Measurements from ENCODE around the gene TBC1D2.
A peak's percentile ranks its signal among the peaks of the same experiment; 100 is the strongest.
"Not testable (repeated sequence)": the region's sequence is repeated elsewhere in the genome, so short reads cannot be mapped to it uniquely, and the experiment has no call there.

TBC1D2 gene

GRCh38 chr9:98271479-98271878, 16.0 kb upstream of the TBC1D2 start:
- no peak for DNase-seq

- DNase-seq = not testable (repeated sequence)
These were observed 14.8 kb upstream of the TBC1D2 start for GRCh38 chr9:98270284-98270683.

DNA sequence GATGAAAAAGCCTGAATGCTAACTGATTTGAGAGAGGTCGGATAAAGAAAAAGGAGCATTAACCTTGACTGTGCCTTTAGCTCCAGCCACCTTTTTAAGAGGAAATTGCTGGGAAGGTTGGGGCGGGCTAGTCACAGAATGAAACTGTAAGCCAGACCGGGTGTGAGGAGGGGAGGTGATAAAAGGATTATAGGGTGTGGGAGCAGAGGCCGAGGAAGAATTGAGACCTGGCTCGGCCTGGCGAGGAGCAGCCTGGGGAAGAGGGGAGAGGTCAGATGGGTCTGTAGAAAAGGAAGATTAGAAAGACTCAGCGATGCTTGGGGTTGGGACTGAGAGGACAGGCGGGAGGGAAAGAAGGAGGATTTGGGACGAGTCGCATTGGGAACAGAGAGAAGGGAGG, 14.2 kb upstream of the TBC1D2 start:
- not testable (repeated sequence) for DNase-seq

DNA sequence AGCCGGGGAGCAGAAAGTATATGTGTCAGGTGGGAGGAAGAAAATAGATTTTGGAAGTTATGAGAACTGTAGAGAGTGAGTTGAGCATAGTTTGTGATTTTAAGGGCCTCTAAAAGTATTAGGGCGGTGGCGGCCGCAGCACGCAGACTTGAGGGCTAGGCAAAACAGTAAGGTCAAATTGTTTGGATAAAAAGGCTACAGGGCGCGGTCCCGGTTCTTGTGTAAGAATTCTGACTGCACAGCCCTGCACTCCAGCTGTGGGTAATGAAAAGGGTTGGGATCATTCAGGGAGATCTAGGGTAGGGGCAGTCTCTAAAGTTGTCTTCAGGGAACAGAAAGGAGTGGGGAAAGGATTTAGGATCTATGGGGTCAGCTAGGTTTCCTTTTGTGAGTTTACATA, 12.1 kb upstream of the TBC1D2 start:
- DNase-seq = not testable (repeated sequence)

GRCh38 chr9:98264516-98264915, 9.1 kb upstream of the TBC1D2 start:
- DNase-seq = no peak

GRCh38 chr9:98263482-98264357, 8.3 kb upstream of the TBC1D2 start:
- peak in 53 of 56 donors; percentile 2 to 89 (median 51) for DNase-seq

GRCh38 chr9:98263080-98263479, 7.6 kb upstream of the TBC1D2 start:
- DNase-seq = no peak

DNA sequence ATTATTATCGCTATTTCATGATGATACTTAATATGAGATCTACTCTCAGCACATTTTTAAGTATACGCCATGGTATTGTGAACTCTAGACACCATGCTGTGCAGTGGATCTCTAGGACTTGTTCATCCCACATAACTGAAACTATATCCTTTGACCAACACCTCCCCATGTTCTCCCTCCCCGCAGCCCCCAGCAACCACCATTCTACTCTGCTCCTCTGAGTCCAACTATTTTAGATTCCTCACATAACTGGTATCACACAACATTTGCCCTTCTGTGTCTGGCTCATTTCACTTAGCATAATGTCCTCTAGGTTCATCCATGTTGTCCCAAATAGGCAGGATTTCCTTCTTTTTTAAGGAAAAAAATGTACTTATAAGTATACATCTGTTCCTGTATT, 6.6 kb upstream of the TBC1D2 start:
- no peak for DNase-seq

DNA sequence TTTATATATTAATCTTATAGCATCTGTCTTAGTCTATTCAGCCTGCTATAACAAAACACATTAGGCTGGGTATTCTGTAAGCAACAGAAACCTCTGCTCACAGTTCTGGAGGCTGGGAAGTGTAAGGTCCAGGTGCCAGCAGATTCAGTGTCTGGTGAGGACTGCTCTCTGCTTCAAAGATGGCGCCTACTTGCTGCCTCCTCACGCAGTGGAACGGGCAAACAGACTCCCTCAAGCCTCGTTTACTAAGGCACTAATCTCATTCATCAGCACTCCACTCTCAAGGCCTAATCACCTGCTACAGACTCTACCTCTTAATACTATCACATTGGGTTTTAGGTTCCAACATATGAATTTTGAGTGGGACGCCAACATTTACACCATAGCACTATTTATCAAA, 5.2 kb upstream of the TBC1D2 start:
- no peak for DNase-seq

DNA sequence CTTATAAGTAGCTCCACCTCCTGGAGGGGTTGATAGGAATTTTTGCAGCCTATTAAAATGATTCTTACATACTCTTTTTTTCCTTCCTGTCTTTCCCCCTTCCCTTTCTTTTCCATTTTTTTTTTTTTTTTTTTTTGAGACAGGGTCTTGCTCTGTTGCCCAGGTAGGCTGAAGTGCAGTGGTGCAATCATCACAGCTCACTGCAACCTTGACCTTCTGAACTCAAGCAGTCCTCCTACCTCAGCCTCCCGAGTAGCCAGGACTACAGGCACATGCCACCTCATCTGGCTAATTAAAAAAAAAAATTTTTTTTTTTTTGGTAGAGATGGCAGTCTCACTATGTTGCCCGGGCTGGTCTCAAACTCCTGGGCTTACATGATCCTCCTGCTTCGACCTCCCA, 4.3 kb upstream of the TBC1D2 start:
- DNase-seq = no peak

DNA sequence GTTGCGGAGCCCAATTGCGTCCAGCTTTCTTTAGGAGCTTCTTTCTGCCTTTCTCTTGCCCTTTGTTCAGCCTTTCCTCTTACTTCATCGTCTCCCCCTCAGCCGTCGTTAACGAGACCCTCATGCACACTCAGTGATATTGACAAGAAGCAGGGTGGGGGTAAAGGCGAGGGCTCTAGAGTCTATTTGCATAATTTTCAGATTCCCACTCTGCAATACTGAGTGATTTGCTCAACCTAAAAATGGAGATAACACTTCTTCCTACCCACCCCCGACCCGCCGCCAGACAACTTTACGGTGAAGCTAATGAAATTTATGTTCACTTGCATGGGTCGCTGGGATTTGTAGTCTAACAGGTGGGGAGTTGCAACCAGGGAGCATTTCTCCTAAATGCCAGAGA, 1.3 kb upstream of the TBC1D2 start:
- DNase-seq = peak in 2 of 56 donors; percentile 7 to 9

DNA sequence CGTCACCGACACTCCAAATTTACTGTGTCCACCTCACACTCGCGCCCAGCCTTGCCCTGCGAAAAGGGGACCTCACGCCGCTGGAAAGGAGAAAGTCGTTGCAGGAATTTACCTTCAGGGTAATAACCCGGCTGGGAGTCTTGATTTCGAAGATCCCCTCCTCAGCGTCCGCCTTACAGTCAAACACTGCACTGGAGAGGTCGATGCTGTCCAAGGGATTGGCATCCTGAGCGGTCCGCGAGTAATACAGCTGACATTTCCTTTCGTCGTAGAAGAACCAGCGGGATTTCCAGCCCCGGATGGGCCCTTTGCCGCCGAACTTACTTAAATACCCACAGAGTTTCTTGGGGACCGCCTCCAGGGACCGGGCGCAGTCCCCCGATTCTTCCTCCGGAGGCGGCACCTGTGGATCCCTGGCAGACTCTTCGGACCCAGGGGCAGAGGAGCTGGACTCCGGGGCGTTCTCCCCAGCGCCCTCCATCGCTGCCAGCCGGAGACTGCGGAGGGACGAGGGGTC, 330 bp downstream of the TBC1D2 start:
- DNase-seq = peak in 6 of 56 donors; percentile 27 to 67 (median 44)

GRCh38 chr9:98254228-98255060, 1.0 kb downstream of the TBC1D2 start:
- no peak for DNase-seq

- no peak for DNase-seq
These were observed 1.9 kb downstream of the TBC1D2 start for GRCh38 chr9:98253565-98253964.

DNA sequence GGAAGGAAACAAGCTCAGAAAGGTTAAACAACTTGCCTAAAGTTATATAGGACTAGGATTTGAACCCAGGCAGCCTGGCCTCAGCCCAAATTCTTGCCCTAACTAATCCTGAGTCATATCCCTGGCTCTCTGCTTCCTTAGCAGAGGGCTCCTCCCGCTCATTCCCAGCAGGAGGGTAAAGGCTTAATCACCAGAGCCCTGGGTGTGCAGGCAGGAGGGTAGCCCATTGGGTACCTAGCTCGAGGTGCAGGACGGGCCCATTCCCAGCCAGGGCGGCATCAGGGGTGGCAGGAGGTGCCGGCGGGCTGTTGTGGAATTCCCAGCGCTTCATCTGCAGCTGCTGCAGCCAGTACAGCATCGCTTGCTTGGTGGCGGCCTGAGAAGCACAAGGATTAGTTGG, 3.9 kb downstream of the TBC1D2 start:
- no peak for DNase-seq

DNA sequence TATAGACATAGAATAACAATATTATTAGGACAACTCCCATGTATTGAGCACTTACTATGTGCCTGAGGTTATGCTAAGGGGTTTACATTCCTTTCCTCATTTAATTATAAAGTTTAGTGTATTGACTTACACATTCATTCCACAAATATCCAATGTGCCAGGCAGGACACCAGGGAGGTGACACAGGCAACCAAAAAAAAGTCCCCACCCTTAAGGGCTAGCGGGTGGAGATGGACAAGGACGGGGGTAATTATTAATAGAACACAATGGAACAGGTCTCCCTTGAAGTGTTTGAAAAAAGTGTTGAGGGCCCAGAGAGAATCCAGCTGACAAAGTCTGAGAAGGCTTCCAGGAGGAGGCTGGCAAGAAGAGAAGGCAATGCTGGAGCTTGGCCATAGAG, 5.7 kb downstream of the TBC1D2 start:
- DNase-seq = no peak

GRCh38 chr9:98248737-98249474, 6.5 kb downstream of the TBC1D2 start:
- peak in 1 of 56 donors; percentile 17 for DNase-seq

DNA sequence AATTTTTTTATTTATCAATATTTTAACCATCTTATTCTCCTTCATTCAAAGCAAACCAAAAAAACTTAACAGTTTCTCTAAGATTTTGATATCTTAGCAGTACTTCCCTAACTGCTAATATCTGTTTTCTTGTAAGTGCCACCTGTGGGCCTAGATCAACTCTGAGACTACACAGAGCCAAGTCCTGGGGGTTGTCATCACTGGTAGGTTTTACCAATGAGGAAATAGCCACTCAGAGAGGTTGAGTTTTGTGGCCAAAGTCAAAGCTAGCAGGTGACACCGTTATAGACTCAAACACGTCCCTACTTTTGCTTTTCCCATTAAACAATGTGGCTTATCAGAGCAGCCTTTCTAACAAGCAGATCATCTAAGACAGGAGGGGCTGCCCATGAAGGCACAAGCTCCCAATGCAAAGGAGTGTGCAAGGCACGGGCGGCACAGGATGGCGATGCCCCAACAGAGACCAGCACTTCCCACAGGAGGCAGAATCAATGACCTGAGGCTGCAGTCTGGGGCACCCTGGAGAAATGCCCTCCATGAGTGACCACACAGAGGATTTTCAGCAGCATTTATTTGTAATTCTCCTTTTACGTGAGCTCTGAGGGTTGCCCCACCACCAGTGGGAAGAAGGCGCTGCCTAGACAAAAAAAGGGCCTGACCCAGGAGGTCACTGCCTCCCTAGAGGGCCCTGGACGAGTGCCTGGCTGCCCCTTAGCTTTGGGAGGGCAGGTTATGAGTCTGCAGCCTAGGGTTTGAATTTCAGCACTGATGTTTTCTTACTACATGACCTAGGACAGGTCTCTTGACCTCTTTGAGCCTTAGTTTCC, 7.4 kb downstream of the TBC1D2 start:
- DNase-seq = no peak

GRCh38 chr9:98242426-98242825, 13.0 kb downstream of the TBC1D2 start:
- no peak for DNase-seq

All from nucleus accumbens (tissue), 56 donors.